GM12878 (cell line): ENCODE measurements around the gene RAPGEF6. TPM values are rescaled to one million over a fixed set of nuclear protein-coding genes. Genes with fewer than 3 reads are reported as not detected.
"Not testable (repeated sequence)": the region's sequence is repeated elsewhere in the genome, so short reads cannot be mapped to it uniquely, and the experiment has no call there.

Experiments
- ATAC-seq: fragments of 200-7000 bp; cut with Tn5 transposase; 3 replicates; pipeline ENCODE4 v1.9.1; 2020; ENCODE audit warnings: mild to moderate bottlenecking, moderate library complexity
- BruUV-seq: library from RNA; stranded (reverse); fragments of 400-500 nt; replicated peaks from 2 replicates; lab custom pipeline; 2021; lab: Mats Ljungman, UMichigan
- CTCF ChIA-PET: fragments of 300-600 bp; sonication (Branson Sonifier 250); formaldehyde crosslinking; extraction: SDS; loops from one replicate; lab custom pipeline; 2021; ENCODE audit warnings: inconsistent platforms; lab: Yijun Ruan, JAX
- POLR2A ChIA-PET: fragments of 350-600 bp; formaldehyde crosslinking; extraction: SDS; loops from one replicate; lab custom pipeline; 2021; ENCODE audit warnings: inconsistent platforms; lab: Charles Lee
- RAD21 ChIA-PET: fragments of 300-600 bp; sonication (Branson Sonifier 250); formaldehyde crosslinking; loops from one replicate; lab custom pipeline; 2023; ENCODE audit warnings: antibody characterized with exemption; ENCODE audit not compliant: unreplicated experiment; lab: Charles Lee
- SMC1A ChIA-PET: fragments of 300-600 bp; sonication (Branson Sonifier 250); formaldehyde crosslinking; loops from one replicate; lab custom pipeline; 2023; ENCODE audit not compliant: unreplicated experiment, uncharacterized antibody; lab: Charles Lee
- DNase-seq: peaks from one replicate; pipeline ENCODE4 v3.0.0-alpha.2; 2011; ENCODE audit warnings: low read depth, low spot score
- FAIRE-seq: peaks from 3 replicates; lab custom pipeline; 2011; peaks lifted over from hg19 to GRCh38; lab: Jason Lieb, UNC
- H2AFZ ChIP-seq: 2 replicates; pipeline ENCODE4 v1.6.0; 2011; ENCODE audit warnings: low read depth, low read length, control low read depth; ENCODE audit not compliant: control insufficient read depth
- H3K27ac ChIP-seq: 2 replicates; pipeline ENCODE4 v1.5.1; 2011; ENCODE audit warnings: control low read depth; ENCODE audit not compliant: control insufficient read depth, insufficient read depth
- H3K27me3 ChIP-seq, 2 experiments: replicated peaks in 1 of 2; 2 replicates each; pipeline versions ENCODE4 v1.6.0 to v1.6.1; 2011; ENCODE audit warnings: low read length in 1 of 2; ENCODE audit not compliant: control insufficient read depth in 2 of 2, insufficient read depth in 2 of 2
- H3K36me3 ChIP-seq, 2 experiments: 2 replicates each; pipeline ENCODE4 v1.5.1; 2011; ENCODE audit warnings: low read length in 1 of 2; ENCODE audit not compliant: control insufficient read depth in 2 of 2, insufficient read depth in 2 of 2
- H3K4me1 ChIP-seq: 2 replicates; pipeline ENCODE4 v1.6.1; 2011; ENCODE audit warnings: mild to moderate bottlenecking, low read length, moderate library complexity, mixed read lengths; ENCODE audit not compliant: control insufficient read depth, insufficient read depth
- H3K4me2 ChIP-seq: 2 replicates; pipeline ENCODE4 v1.6.0; 2011; ENCODE audit warnings: control low read depth; ENCODE audit not compliant: control insufficient read depth, insufficient read depth
- H3K4me3 ChIP-seq: fragments of 200-600 bp; sonication (generic); 2 replicates; pipeline ENCODE4 v1.5.1; 2016
- H3K79me2 ChIP-seq: 2 replicates; pipeline ENCODE4 v1.6.0; 2011; ENCODE audit warnings: low read length; ENCODE audit not compliant: control insufficient read depth, insufficient read depth
- H3K9ac ChIP-seq: 2 replicates; pipeline ENCODE4 v1.8.0; 2011; ENCODE audit warnings: low read length, control low read depth, mixed read lengths; ENCODE audit not compliant: control insufficient read depth, insufficient read depth
- H3K9me3 ChIP-seq: replicated peaks from 3 replicates; pipeline ENCODE4 v1.5.1; 2011; ENCODE audit warnings: mild to moderate bottlenecking, low read length; ENCODE audit not compliant: control insufficient read depth, insufficient read depth
- H4K20me1 ChIP-seq: 2 replicates; pipeline ENCODE4 v1.6.0; 2011; ENCODE audit not compliant: control insufficient read depth, insufficient read depth
- BCL11A ChIP-seq: IDR thresholded peaks from 2 replicates; pipeline ENCODE4 v1.6.1; 2011; ENCODE audit warnings: low read depth, low read length
- EP300 ChIP-seq, 2 experiments: fragments of 150-350 bp in 1 of 2; IDR thresholded peaks; 2 replicates each; pipeline ENCODE4 v1.6.1; 2011 to 2012; ENCODE audit warnings: low read depth in 2 of 2, low read length in 2 of 2, borderline replicate concordance in 1 of 2, improper control_type of control experiment in 1 of 2, inconsistent platforms in 1 of 2; ENCODE audit not compliant: control insufficient read depth in 1 of 2
- NFYB ChIP-seq: IDR thresholded peaks from 2 replicates; pipeline ENCODE4 v1.6.1; 2011; ENCODE audit warnings: low read depth, mild to moderate bottlenecking, low read length, improper control_type of control experiment, moderate library complexity; ENCODE audit not compliant: insufficient read depth
- RCOR1 ChIP-seq: conservative IDR thresholded peaks from 2 replicates; pipeline ENCODE4 v1.6.1; 2012; ENCODE audit warnings: low read depth, low read length, improper control_type of control experiment
- TARDBP ChIP-seq: IDR thresholded peaks from 2 replicates; pipeline ENCODE4 v1.6.1; 2016; ENCODE audit warnings: borderline replicate concordance
- WGBS: methylation state at CpG from one replicate; pipeline ENCODE4 v1.1.6; 2016; ENCODE audit warnings: low lambda C conversion rate; ENCODE audit not compliant: insufficient replicate concordance, insufficient coverage; ENCODE audit errors: missing lambda C conversion rate; 5-methylcytosine and 5-hydroxymethylcytosine counted together
- in situ Hi-C: fragments of 300-500 bp; cut with MboI; formaldehyde crosslinking; loops from 9 replicates; pipeline ENCODE4 v1.14.3; 2018; ENCODE audit warnings: mixed read lengths
- intact Hi-C: fragments of 100-400 bp; cut with micrococcal nuclease; formaldehyde crosslinking; loops from one replicate; pipeline ENCODE4 v1.14.2; 2022; ENCODE audit not compliant: unreplicated experiment
- polyA plus RNA-seq, 11 experiments: library from polyadenylated mRNA; depleted of rRNA in 4 of 11; unstranded in 6 of 11; stranded (reverse) in 5 of 11; fragments of >200 nt; fragmentation: Nextera tagmentation in 4 of 11; fragmentation: Illumina TruSeq in 1 of 11; extraction: Ambion mirVana in 4 of 11; extraction: Trizol in 1 of 11; gene quantifications; 1 replicate in 1 of 11; 2 replicates in 10 of 11; pipeline versions ENCODE4 v1.2.1 to v1.2.3, GENCODE V29; 2011 to 2016; ENCODE audit warnings: inconsistent platforms in 2 of 11, missing spikeins in 2 of 11, low read depth in 1 of 11
- total RNA-seq, 4 experiments: library from RNA; depleted of rRNA in 3 of 4; stranded (reverse); fragments of >200 nt in 3 of 4; fragmentation: Illumina TruSeq in 1 of 4; extraction: Trizol in 1 of 4; gene quantifications; 2 replicates each; pipeline versions ENCODE4 v1.2.1 to v1.2.3, GENCODE V29; 2013 to 2021
- TF ChIP-seq, protein P1 (sequence below): IDR thresholded peaks from 2 replicates; pipeline ENCODE4 v1.6.1; 2011; ENCODE audit warnings: low read depth, mild to moderate bottlenecking, low read length, moderate library complexity, borderline replicate concordance; ENCODE audit errors: extremely low read depth

The RAPGEF6 gene
- total and polyA plus RNA-seq, 10 of the 15 experiments (the other 5 are each of a cell fraction or from before 2014, with no cell fraction given): 2.9 to 24.0 (median 14.2) TPM

DNA sequence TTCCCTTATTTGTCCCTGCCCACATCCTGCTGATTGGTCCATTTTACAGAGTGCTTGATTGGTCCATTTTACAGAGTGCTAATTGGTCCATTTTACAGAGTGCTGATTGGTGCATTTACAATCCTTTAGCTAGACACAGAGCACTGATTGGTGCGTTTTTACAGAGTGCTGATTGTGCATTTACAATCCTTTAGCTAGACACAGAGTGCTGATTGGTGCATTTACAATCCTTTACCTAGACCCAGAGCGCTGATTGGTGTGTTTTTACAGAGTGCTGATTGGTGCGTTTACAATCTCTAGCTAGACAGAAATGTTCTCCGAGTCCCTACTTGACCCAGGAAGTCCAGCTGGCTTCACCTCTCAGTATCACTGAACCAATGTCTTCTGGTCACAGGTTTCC lies 147.7 kb downstream of the RAPGEF6 start:
- ATAC-seq, H3K27me3 ChIP-seq, H3K79me2 ChIP-seq, in situ Hi-C loops, BruUV-seq, FAIRE-seq, H3K9ac ChIP-seq, H2AFZ ChIP-seq, intact Hi-C loops, DNase-seq, H3K4me2 ChIP-seq, H4K20me1 ChIP-seq, H3K9me3 ChIP-seq: not testable (repeated sequence)
- ChIA-PET POLR2A (interaction anchor here (0.6 to 1.0 kb wide), 2 partner anchors 11 to 311 kb away, joined by 3 to 5 read pairs; no protein-coding TSS in a partner anchor), CTCF (interaction anchor here (0.9 to 2.9 kb wide), 2 partner anchors 11 to 616 kb away, joined by 3 to 12 read pairs; no protein-coding TSS in a partner anchor), RAD21 (interaction anchor here (0.9 to 1.6 kb wide), 4 partner anchors 9 to 310 kb away, joined by 3 to 4 read pairs (median 3); partner anchors contain the start of gene FNIP1), SMC1A (interaction anchor here (0.7 to 3.6 kb wide), 4 partner anchors 11 to 211 kb away, joined by 3 to 28 read pairs (median 14); no protein-coding TSS in a partner anchor)
- WGBS: 99% methylated on average over 4 of the region's 4 CpGs
- Histone ChIP-seq H3K27ac (peak overlapping the region; percentile 88; the same call in 1 of the 2 replicates), H3K4me1 (peaks cover 23% of the 10 kb centered on the region)
- TF ChIP-seq NFYB: peak; percentile 74; the same call in 1 of the 2 replicates
- TF ChIP-seq, all 136 proteins: peak for 1; not testable (repeated sequence) for 135
- not testable (repeated sequence) for H3K4me3 ChIP-seq
- peaks cover 1 to 20% of the 10 kb centered on the region in 2 experiments for H3K36me3 ChIP-seq

- WGBS: 79% methylated on average over 2 of the region's 2 CpGs
- no TSS peak for BruUV-seq
- H3K4me3 ChIP-seq: no peak overlapping the region
- SMC1A ChIA-PET: interaction anchor here (1.0 to 1.4 kb wide), 2 partner anchors 16 to 50 kb away, joined by 3 to 4 read pairs; no protein-coding TSS in a partner anchor
- H4K20me1 ChIP-seq: no peaks in the 10 kb centered on the region
- H3K27me3 ChIP-seq: no peaks in the 10 kb centered on the region
- no peak for FAIRE-seq
- RAD21 ChIA-PET: no interaction called here
- DNase-seq: no peak
- peaks cover 1% of the 10 kb centered on the region; the same call in 1 of the 2 replicates for H3K79me2 ChIP-seq
- ATAC-seq: no peak
- POLR2A ChIA-PET: interaction anchor here (0.6 kb wide), 1 partner anchor 164 kb away, joined by 3 read pairs; no protein-coding TSS in a partner anchor
- CTCF ChIA-PET: interaction anchor here (1.0 kb wide), 1 partner anchor 15 kb away, joined by 3 read pairs; no protein-coding TSS in a partner anchor
- peaks cover 3% of the 10 kb centered on the region; the same call in 2 of the 3 replicates for H3K9me3 ChIP-seq
- TF ChIP-seq, protein P1, sequence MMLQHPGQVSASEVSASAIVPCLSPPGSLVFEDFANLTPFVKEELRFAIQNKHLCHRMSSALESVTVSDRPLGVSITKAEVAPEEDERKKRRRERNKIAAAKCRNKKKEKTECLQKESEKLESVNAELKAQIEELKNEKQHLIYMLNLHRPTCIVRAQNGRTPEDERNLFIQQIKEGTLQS: no peak
- TF ChIP-seq TARDBP (no peak), EP300 (IDR thresholded peaks at IDR 0.05; ENCODE audit: borderline replicate concordance in 1 of 2, control insufficient read depth in 1 of 2, low read depth in 2 of 2, low read length in 2 of 2) (no peak), BCL11A (no peak), RCOR1 (no peak)
- peaks cover 2% of the 10 kb centered on the region for H3K4me1 ChIP-seq
- intact Hi-C loops: no loop called here
- no peak overlapping the region for H2AFZ ChIP-seq
- no peak overlapping the region for H3K4me2 ChIP-seq
- H3K9ac ChIP-seq: no peak overlapping the region
- H3K27ac ChIP-seq: no peak overlapping the region
- in situ Hi-C loops: no loop called here
- peaks cover 1 to 28% of the 10 kb centered on the region in 2 experiments for H3K36me3 ChIP-seq
Measured at GRCh38 chr5:131482617-131483016, 152.4 kb downstream of the RAPGEF6 start.
